Astrocyte (in vitro differentiated cells and primary cell): ENCODE results near the gene PBRM1. TPM values are rescaled to one million over a fixed set of nuclear protein-coding genes. Genes with fewer than 3 reads are reported as not detected.
A peak's percentile ranks its signal among the peaks of the same experiment; 100 is the strongest.

Experiments used
- DNase-seq: peaks from one replicate; pipeline ENCODE4 v3.0.0-alpha.2; 2010; ENCODE audit warnings: low read depth
- FAIRE-seq: peaks from 2 replicates; lab custom pipeline; 2011; peaks lifted over from hg19 to GRCh38; lab: Jason Lieb, UNC
- H2AFZ ChIP-seq: 2 replicates; pipeline ENCODE4 v1.6.0; 2012; ENCODE audit warnings: low read depth, low read length, inconsistent platforms
- H3K27ac ChIP-seq: 2 replicates; pipeline ENCODE4 v1.5.1; 2011; ENCODE audit warnings: low read depth, low read length, inconsistent platforms
- H3K27me3 ChIP-seq: 2 replicates; pipeline ENCODE4 v1.6.0; 2011; ENCODE audit warnings: low read length, inconsistent platforms; ENCODE audit not compliant: insufficient read depth
- H3K36me3 ChIP-seq: 2 replicates; pipeline ENCODE4 v1.5.1; 2011; ENCODE audit warnings: low read length, inconsistent platforms; ENCODE audit not compliant: insufficient read depth
- H3K4me1 ChIP-seq: 2 replicates; pipeline ENCODE4 v1.5.1; 2011; ENCODE audit warnings: low read length, inconsistent platforms; ENCODE audit not compliant: insufficient read depth
- H3K4me2 ChIP-seq: 2 replicates; pipeline ENCODE4 v1.6.0; 2012; ENCODE audit warnings: low read length, inconsistent platforms
- H3K4me3 ChIP-seq: 2 replicates; pipeline ENCODE4 v1.5.1; 2011; ENCODE audit warnings: low read depth, mild to moderate bottlenecking, low read length, inconsistent platforms; ENCODE audit not compliant: insufficient read depth
- H3K79me2 ChIP-seq: 2 replicates; pipeline ENCODE4 v1.6.0; 2012; ENCODE audit warnings: mild to moderate bottlenecking, low read length, inconsistent platforms; ENCODE audit not compliant: insufficient read depth
- H3K9ac ChIP-seq: 2 replicates; pipeline ENCODE4 v1.6.0; 2012; ENCODE audit warnings: mild to moderate bottlenecking, low read length, inconsistent platforms
- H3K9me3 ChIP-seq: 2 replicates; pipeline ENCODE4 v1.5.1; 2012; ENCODE audit warnings: low read depth, mild to moderate bottlenecking, low read length, inconsistent platforms; ENCODE audit not compliant: insufficient read depth
- H4K20me1 ChIP-seq: 2 replicates; pipeline ENCODE4 v1.6.0; 2012; ENCODE audit warnings: low read length, inconsistent platforms; ENCODE audit not compliant: insufficient read depth
- H3K27ac Mint-ChIP-seq: one replicate; pipeline ENCODE4 v1.8.0; 2021; ENCODE audit warnings: mild to moderate bottlenecking, mixed read lengths; ENCODE audit not compliant: unreplicated experiment
- H3K27me3 Mint-ChIP-seq: one replicate; pipeline ENCODE4 v1.8.0; 2021; ENCODE audit warnings: low read depth, mixed read lengths; ENCODE audit not compliant: unreplicated experiment
- H3K36me3 Mint-ChIP-seq: one replicate; pipeline ENCODE4 v1.8.0; 2021; ENCODE audit warnings: low read depth, mixed read lengths; ENCODE audit not compliant: unreplicated experiment
- H3K4me1 Mint-ChIP-seq: one replicate; pipeline ENCODE4 v1.8.0; 2021; ENCODE audit warnings: low read depth, mixed read lengths; ENCODE audit not compliant: unreplicated experiment
- H3K4me3 Mint-ChIP-seq: one replicate; pipeline ENCODE4 v1.8.0; 2021; ENCODE audit warnings: mild to moderate bottlenecking, moderate library complexity, mixed read lengths; ENCODE audit not compliant: unreplicated experiment
- H3K9me3 Mint-ChIP-seq: one replicate; pipeline ENCODE4 v1.8.0; 2021; ENCODE audit warnings: mild to moderate bottlenecking, mixed read lengths; ENCODE audit not compliant: unreplicated experiment
- EZH2 ChIP-seq: IDR thresholded peaks from 2 replicates; pipeline ENCODE4 v1.6.1; 2012; ENCODE audit warnings: mild to moderate bottlenecking, low read length, inconsistent platforms; ENCODE audit not compliant: insufficient read depth
- total RNA-seq: library from RNA; stranded (reverse); gene quantifications from 2 replicates; pipeline ENCODE4 v1.2.1, GENCODE V29; 2021
- TF ChIP-seq, protein P1 (sequence below): IDR thresholded peaks from 2 replicates; pipeline ENCODE4 v1.5.1; 2011; ENCODE audit warnings: low read depth, mild to moderate bottlenecking, inconsistent platforms, low read length, moderate library complexity; ENCODE audit not compliant: insufficient read depth

Gene PBRM1
- total RNA-seq, 1 donor from 2014 or later: 54.5 TPM

DNA sequence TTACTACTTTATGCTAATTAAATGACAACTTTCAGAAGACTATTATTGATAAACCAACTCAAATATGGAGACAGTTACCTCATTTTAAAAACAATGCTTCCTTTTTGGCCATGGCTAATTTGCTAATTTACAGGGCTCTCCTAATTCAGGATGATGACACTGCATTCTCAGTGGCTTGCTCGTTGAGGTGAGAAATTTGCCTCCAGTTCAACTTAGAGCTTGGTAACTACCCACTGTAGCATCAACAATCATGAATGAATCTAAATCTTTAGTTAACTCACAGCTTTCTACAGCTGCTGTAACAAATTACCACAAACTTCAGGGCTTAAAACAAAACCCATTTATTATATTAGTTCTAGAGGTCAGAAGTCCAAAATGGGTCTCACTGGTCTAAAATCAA is 14.0 kb downstream of the PBRM1 start:
- H3K27me3 ChIP-seq: no peaks in the 10 kb centered on the region
- no peak for TF ChIP-seq EZH2
- TF ChIP-seq, protein P1, sequence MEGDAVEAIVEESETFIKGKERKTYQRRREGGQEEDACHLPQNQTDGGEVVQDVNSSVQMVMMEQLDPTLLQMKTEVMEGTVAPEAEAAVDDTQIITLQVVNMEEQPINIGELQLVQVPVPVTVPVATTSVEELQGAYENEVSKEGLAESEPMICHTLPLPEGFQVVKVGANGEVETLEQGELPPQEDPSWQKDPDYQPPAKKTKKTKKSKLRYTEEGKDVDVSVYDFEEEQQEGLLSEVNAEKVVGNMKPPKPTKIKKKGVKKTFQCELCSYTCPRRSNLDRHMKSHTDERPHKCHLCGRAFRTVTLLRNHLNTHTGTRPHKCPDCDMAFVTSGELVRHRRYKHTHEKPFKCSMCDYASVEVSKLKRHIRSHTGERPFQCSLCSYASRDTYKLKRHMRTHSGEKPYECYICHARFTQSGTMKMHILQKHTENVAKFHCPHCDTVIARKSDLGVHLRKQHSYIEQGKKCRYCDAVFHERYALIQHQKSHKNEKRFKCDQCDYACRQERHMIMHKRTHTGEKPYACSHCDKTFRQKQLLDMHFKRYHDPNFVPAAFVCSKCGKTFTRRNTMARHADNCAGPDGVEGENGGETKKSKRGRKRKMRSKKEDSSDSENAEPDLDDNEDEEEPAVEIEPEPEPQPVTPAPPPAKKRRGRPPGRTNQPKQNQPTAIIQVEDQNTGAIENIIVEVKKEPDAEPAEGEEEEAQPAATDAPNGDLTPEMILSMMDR: no peak
- Mint-ChIP-seq H3K27me3 (no peaks in the 10 kb centered on the region), H3K4me3 (no peak overlapping the region), H3K4me1 (peaks cover 28% of the 10 kb centered on the region), H3K36me3 (peaks cover 7% of the 10 kb centered on the region), H3K9me3 (no peaks in the 10 kb centered on the region), H3K27ac (peak overlapping the region; percentile 96)
- FAIRE-seq: no peak
- H3K36me3 ChIP-seq: peaks cover 17% of the 10 kb centered on the region
- H3K4me1 ChIP-seq: peaks cover 23% of the 10 kb centered on the region
- H3K4me3 ChIP-seq: peak overlapping the region; percentile 27
- peak overlapping the region; percentile 93 for H3K27ac ChIP-seq
- H2AFZ ChIP-seq: no peak overlapping the region
- peak overlapping the region; percentile 77 for H3K4me2 ChIP-seq
- peak overlapping the region; percentile 71 for H3K9ac ChIP-seq
- H4K20me1 ChIP-seq: no peaks in the 10 kb centered on the region
- no peak for DNase-seq
- H3K79me2 ChIP-seq: peaks cover 39% of the 10 kb centered on the region
- H3K9me3 ChIP-seq: no peaks in the 10 kb centered on the region

DNA sequence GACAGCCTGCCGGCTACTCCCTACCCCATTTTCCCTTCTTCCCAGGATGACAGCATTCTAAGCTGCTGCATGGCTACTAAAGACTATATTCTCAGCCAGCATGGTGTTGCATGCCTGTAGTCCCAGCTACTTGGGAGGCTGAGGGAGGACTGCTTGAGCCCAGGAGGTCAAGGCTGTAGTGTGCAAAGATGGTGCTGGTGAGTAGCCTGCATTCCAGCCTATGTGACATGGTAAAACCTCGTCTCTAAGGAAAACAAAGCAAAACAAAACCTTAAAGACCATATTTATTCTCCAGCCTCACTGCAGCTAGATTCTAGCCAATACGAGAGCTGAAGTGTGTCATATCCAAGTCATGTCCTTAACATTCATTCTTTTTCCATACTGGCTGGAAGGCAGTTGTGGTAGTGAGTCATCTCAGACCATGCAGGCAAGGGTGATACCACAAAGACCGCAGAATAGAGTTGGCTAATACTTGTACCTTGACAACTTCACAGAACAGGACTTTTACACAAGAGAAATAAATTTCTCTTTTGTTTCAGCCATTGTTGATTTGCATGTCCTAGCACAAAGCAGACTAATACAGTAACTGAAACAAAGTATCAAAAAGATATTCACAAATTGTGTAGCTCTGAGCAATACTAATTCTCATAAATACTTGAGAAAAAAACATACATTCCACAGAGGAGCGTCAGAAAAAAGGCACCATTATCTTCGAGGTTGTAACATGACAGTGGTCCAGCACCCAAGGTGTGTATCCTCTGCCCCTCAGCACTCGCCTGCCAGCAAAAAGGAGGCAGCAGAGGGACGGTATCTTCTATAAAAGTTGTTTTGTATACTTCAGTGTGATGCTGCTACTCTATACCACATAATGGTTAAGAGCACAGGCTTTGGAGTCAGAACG is 14.8 kb downstream of the PBRM1 start:
- Histone ChIP-seq H3K4me1 (peaks cover 23% of the 10 kb centered on the region), H3K9ac (peak overlapping the region; percentile 76), H3K9me3 (no peaks in the 10 kb centered on the region), H3K4me3 (peak overlapping the region; percentile 27), H3K27me3 (no peaks in the 10 kb centered on the region), H3K4me2 (peak overlapping the region; percentile 77), H3K27ac (peak overlapping the region; percentile 93), H4K20me1 (no peaks in the 10 kb centered on the region), H3K36me3 (peaks cover 19% of the 10 kb centered on the region), H2AFZ (no peak overlapping the region), H3K79me2 (peaks cover 32% of the 10 kb centered on the region)
- TF ChIP-seq, protein P1: no peak
- no peak for TF ChIP-seq EZH2
- no peaks in the 10 kb centered on the region for H3K27me3 Mint-ChIP-seq
- H3K4me3 Mint-ChIP-seq: peak overlapping the region; percentile 51
- peaks cover 28% of the 10 kb centered on the region for H3K4me1 Mint-ChIP-seq
- H3K27ac Mint-ChIP-seq: peak overlapping the region; percentile 96
- DNase-seq (peak; percentile 100), FAIRE-seq (peak; percentile 97)
- peaks cover 4% of the 10 kb centered on the region for H3K36me3 Mint-ChIP-seq
- H3K9me3 Mint-ChIP-seq: no peaks in the 10 kb centered on the region

DNA sequence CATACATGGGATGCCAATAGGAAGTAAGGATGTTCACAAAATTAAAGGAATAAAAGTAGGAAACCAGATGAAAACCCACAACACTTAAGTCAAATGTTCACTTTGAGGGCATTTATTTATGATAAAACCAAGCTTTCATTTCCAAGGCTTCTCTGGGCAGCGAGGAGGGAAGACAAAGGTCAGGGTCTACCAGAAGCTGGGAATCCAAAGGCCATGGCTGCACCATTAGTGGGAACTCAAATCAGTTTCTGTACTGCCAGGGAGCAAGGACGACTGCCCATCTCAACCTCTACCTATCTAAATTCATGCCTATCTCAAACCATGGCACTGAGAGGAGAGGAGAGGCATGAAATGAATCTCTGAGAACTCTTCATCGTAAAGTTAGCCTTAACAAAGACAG is 22.6 kb downstream of the PBRM1 start:
- H3K4me1 ChIP-seq: no peaks in the 10 kb centered on the region
- peaks cover 43% of the 10 kb centered on the region for H3K36me3 ChIP-seq
- Mint-ChIP-seq H3K9me3 (no peaks in the 10 kb centered on the region), H3K4me3 (no peak overlapping the region), H3K27me3 (no peaks in the 10 kb centered on the region), H3K4me1 (peaks cover 1% of the 10 kb centered on the region), H3K36me3 (peaks cover 22% of the 10 kb centered on the region), H3K27ac (no peak overlapping the region)
- H3K9me3 ChIP-seq: no peaks in the 10 kb centered on the region
- peaks cover 40% of the 10 kb centered on the region for H3K79me2 ChIP-seq
- H3K27ac ChIP-seq: no peak overlapping the region
- no peaks in the 10 kb centered on the region for H3K27me3 ChIP-seq
- H3K9ac ChIP-seq: no peak overlapping the region
- FAIRE-seq (no peak), DNase-seq (no peak)
- no peak overlapping the region for H3K4me2 ChIP-seq
- H3K4me3 ChIP-seq: no peak overlapping the region
- peaks cover 8% of the 10 kb centered on the region for H4K20me1 ChIP-seq
- no peak overlapping the region for H2AFZ ChIP-seq
- TF ChIP-seq, protein P1: no peak
- TF ChIP-seq EZH2: no peak
